ENCODE measurements around the gene CFAP210. TPM values are rescaled to one million over a fixed set of nuclear protein-coding genes. Genes with fewer than 3 reads are reported as not detected.

The CFAP210 gene
- total and polyA plus RNA-seq, 4 donors, result 0.02 to 0.42 (median 0.21) TPM

- H3K4me3 ChIP-seq (ENCODE audit: low read depth in 1 of 3, low read length in 3 of 3), result no peak overlapping the region
- H3K27me3 ChIP-seq (ENCODE audit: control insufficient read depth in 4 of 4, insufficient read depth in 4 of 4, low read length in 3 of 4), result no peaks in the 10 kb centered on the region
- no peak overlapping the region for H3K9ac ChIP-seq (ENCODE audit: low read depth in 1 of 2, low read length in 2 of 2)
- H3K27ac ChIP-seq (ENCODE audit: low read depth in 1 of 2, low read length in 2 of 2), result no peak overlapping the region
- no peaks in the 10 kb centered on the region for H3K4me1 ChIP-seq (ENCODE audit: control insufficient read depth in 4 of 4, insufficient read depth in 4 of 4, low read length in 3 of 4)
- 19% methylated on average over 2 of the region's 2 CpGs for WGBS
- H3K36me3 ChIP-seq (ENCODE audit: control insufficient read depth in 4 of 4, insufficient read depth in 3 of 4, low read depth in 1 of 4, low read length in 3 of 4), result no peaks in the 10 kb centered on the region
- H3K9me3 ChIP-seq (ENCODE audit: control insufficient read depth in 4 of 4, low read length in 3 of 4), result no peaks in the 10 kb centered on the region
- TF ChIP-seq RAD21 (IDR thresholded peaks at IDR 0.05), result peak; percentile 52 to 57
- no peak for TF ChIP-seq CTCF (IDR thresholded peaks at IDR 0.05; ENCODE audit: low read depth, low read length, missing input control)
- no peak for DNase-seq (ENCODE audit: low spot score)
Measured at GRCh38 chr2:169667583-169667982, 26.6 kb downstream of the CFAP210 start.

DNA sequence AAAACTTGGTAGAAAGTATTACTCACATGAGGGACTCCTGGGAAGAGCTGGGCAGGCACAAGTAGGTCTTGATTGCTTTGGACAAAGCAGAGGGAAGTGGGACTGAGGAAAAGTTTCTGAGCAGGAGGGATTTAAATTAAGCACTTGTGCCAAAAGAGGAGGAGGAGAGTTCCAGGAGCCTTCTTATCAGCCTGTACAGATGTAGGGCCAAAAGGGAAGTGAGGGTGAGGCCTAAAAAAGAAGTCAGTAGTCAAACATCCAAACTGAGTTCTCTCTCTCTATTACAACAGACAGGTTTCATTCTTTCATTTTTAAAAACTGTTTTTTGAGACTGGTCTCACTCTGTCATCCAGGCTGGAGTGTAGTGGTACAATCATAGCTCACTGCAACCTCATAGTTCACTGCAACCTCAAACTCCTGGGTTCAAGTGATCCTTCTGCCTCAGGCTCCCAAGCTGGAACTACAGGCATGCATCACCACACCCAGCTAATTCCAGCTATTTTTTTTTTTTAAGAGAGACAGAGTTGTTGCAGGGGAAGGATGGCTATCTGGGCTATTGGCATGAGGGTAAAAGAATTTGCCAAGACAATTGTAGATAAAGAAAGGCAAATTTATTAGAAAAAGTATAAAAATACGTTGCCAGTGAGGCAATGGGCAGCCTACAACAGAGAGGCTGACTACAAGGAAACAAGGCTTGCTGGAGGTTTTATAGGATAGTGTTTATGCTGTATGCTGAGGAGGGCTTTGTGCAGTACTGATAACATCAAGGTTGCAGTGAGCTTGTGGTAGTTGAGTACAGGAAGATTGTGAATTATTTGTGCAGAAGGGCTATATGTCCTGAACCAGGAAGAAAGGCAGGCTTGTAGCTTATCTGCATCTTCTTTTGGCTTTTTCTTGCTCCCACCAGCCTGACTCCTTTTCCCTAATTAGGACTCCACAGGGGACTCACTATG, 29.0 kb downstream of the CFAP210 start:
- no peaks in the 10 kb centered on the region for H3K9me3 ChIP-seq (ENCODE audit: control insufficient read depth in 4 of 4, low read length in 3 of 4)
- H3K27ac ChIP-seq (ENCODE audit: low read depth in 1 of 2, low read length in 2 of 2), result no peak overlapping the region
- H3K36me3 ChIP-seq (ENCODE audit: control insufficient read depth in 4 of 4, insufficient read depth in 3 of 4, low read depth in 1 of 4, low read length in 3 of 4), result no peaks in the 10 kb centered on the region
- H3K4me3 ChIP-seq (ENCODE audit: low read depth in 1 of 3, low read length in 3 of 3), result no peak overlapping the region
- H3K27me3 ChIP-seq (ENCODE audit: control insufficient read depth in 4 of 4, insufficient read depth in 4 of 4, low read length in 3 of 4), result no peaks in the 10 kb centered on the region
- no peak overlapping the region for H3K9ac ChIP-seq (ENCODE audit: low read depth in 1 of 2, low read length in 2 of 2)
- DNase-seq (ENCODE audit: low spot score), result no peak
- WGBS, result 59% methylated on average over 1 of the region's 1 CpG
- no peak for TF ChIP-seq RAD21 (IDR thresholded peaks at IDR 0.05)
- TF ChIP-seq CTCF (IDR thresholded peaks at IDR 0.05; ENCODE audit: low read depth, low read length, missing input control), result no peak
- TF ChIP-seq, protein P1, sequence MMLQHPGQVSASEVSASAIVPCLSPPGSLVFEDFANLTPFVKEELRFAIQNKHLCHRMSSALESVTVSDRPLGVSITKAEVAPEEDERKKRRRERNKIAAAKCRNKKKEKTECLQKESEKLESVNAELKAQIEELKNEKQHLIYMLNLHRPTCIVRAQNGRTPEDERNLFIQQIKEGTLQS (IDR thresholded peaks at IDR 0.05), result no peak
- no peaks in the 10 kb centered on the region for H3K4me1 ChIP-seq (ENCODE audit: control insufficient read depth in 4 of 4, insufficient read depth in 4 of 4, low read length in 3 of 4)

DNA sequence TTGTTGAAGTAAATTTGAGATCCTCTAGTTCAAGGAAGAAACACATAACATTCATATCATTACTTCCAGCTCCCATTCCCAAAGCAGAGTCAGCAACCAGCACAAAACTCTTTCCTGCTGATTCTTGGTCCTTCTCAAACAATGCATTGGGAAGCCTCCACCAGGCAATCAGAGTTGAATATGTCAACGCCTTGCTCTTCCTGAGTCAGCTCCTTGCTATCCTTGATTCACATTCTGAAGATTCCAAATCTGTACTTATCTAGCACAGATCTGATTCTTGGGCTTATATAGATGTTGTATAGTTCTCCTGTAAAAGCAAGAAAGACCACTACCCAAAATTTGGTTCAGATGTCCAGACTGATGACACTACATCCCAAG, 29.6 kb downstream of the CFAP210 start:
- no peaks in the 10 kb centered on the region for H3K4me1 ChIP-seq (ENCODE audit: control insufficient read depth in 4 of 4, insufficient read depth in 4 of 4, low read length in 3 of 4)
- no peaks in the 10 kb centered on the region for H3K36me3 ChIP-seq (ENCODE audit: control insufficient read depth in 4 of 4, insufficient read depth in 3 of 4, low read depth in 1 of 4, low read length in 3 of 4)
- H3K9ac ChIP-seq (ENCODE audit: low read depth in 1 of 2, low read length in 2 of 2), result no peak overlapping the region
- 84% methylated on average over 1 of the region's 1 CpG for WGBS
- H3K27ac ChIP-seq (ENCODE audit: low read depth in 1 of 2, low read length in 2 of 2), result no peak overlapping the region
- H3K9me3 ChIP-seq (ENCODE audit: control insufficient read depth in 4 of 4, low read length in 3 of 4), result no peaks in the 10 kb centered on the region
- H3K4me3 ChIP-seq (ENCODE audit: low read depth in 1 of 3, low read length in 3 of 3), result no peak overlapping the region
- no peaks in the 10 kb centered on the region for H3K27me3 ChIP-seq (ENCODE audit: control insufficient read depth in 4 of 4, insufficient read depth in 4 of 4, low read length in 3 of 4)
- DNase-seq (ENCODE audit: low spot score), result no peak
- no peak for TF ChIP-seq JUND (IDR thresholded peaks at IDR 0.05)
- TF ChIP-seq TAF1 (conservative IDR thresholded peaks at IDR 0.05), result no peak
- no peak for TF ChIP-seq NR2F2 (IDR thresholded peaks at IDR 0.05)
- no peak for TF ChIP-seq FOXA2 (IDR thresholded peaks at IDR 0.05)
- TF ChIP-seq, protein P2, sequence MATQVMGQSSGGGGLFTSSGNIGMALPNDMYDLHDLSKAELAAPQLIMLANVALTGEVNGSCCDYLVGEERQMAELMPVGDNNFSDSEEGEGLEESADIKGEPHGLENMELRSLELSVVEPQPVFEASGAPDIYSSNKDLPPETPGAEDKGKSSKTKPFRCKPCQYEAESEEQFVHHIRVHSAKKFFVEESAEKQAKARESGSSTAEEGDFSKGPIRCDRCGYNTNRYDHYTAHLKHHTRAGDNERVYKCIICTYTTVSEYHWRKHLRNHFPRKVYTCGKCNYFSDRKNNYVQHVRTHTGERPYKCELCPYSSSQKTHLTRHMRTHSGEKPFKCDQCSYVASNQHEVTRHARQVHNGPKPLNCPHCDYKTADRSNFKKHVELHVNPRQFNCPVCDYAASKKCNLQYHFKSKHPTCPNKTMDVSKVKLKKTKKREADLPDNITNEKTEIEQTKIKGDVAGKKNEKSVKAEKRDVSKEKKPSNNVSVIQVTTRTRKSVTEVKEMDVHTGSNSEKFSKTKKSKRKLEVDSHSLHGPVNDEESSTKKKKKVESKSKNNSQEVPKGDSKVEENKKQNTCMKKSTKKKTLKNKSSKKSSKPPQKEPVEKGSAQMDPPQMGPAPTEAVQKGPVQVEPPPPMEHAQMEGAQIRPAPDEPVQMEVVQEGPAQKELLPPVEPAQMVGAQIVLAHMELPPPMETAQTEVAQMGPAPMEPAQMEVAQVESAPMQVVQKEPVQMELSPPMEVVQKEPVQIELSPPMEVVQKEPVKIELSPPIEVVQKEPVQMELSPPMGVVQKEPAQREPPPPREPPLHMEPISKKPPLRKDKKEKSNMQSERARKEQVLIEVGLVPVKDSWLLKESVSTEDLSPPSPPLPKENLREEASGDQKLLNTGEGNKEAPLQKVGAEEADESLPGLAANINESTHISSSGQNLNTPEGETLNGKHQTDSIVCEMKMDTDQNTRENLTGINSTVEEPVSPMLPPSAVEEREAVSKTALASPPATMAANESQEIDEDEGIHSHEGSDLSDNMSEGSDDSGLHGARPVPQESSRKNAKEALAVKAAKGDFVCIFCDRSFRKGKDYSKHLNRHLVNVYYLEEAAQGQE (IDR thresholded peaks at IDR 0.05), result no peak
- no peak for TF ChIP-seq EGR1 (IDR thresholded peaks at IDR 0.05; ENCODE audit: low read depth in 2 of 2)
